HG02852 (cell line): ENCODE results near the gene ST3GAL4.

Experiments
- ATAC-seq: cut with Tn5 transposase; IDR thresholded peaks from one replicate; pipeline ENCODE4 v1.9.1; 2021; ENCODE audit warnings: mild to moderate bottlenecking, moderate library complexity; ENCODE audit not compliant: unreplicated experiment

The ST3GAL4 gene

GRCh38 chr11:126437731-126438130 is 82.2 kb downstream of the ST3GAL4 start:
- ATAC-seq = no peak

GRCh38 chr11:126438272-126438671 is 82.8 kb downstream of the ST3GAL4 start:
- ATAC-seq = no peak

- ATAC-seq = no peak
These were observed 83.2 kb downstream of the ST3GAL4 start for GRCh38 chr11:126438691-126439090.

GRCh38 chr11:126440276-126440675 is 84.8 kb downstream of the ST3GAL4 start:
- no peak for ATAC-seq

GRCh38 chr11:126440792-126441514 is 85.5 kb downstream of the ST3GAL4 start:
- ATAC-seq = peak; percentile 75

GRCh38 chr11:126443120-126443519 is 87.6 kb downstream of the ST3GAL4 start:
- no peak for ATAC-seq

- ATAC-seq = no peak
These were observed 88.6 kb downstream of the ST3GAL4 start for GRCh38 chr11:126444072-126444471.

GRCh38 chr11:126446581-126446980 is 91.1 kb downstream of the ST3GAL4 start:
- ATAC-seq = no peak

GRCh38 chr11:126450198-126450597 is 94.7 kb downstream of the ST3GAL4 start:
- ATAC-seq = no peak

- no peak for ATAC-seq
These were observed 95.3 kb downstream of the ST3GAL4 start for GRCh38 chr11:126450806-126451205.

GRCh38 chr11:126451211-126451802 is 95.8 kb downstream of the ST3GAL4 start:
- no peak for ATAC-seq

GRCh38 chr11:126452241-126453101 is 97.0 kb downstream of the ST3GAL4 start:
- ATAC-seq = no peak

GRCh38 chr11:126456089-126456488 is 100.6 kb downstream of the ST3GAL4 start:
- ATAC-seq = no peak

- no peak for ATAC-seq
These were observed 101.5 kb downstream of the ST3GAL4 start for GRCh38 chr11:126456783-126457542.

- no peak for ATAC-seq
These were observed 102.3 kb downstream of the ST3GAL4 start for GRCh38 chr11:126457817-126458216.

- no peak for ATAC-seq
These were observed 104.3 kb downstream of the ST3GAL4 start for GRCh38 chr11:126459691-126460281.

GRCh38 chr11:126460417-126461095 is 105.1 kb downstream of the ST3GAL4 start:
- ATAC-seq = no peak

GRCh38 chr11:126461096-126461440 is 105.6 kb downstream of the ST3GAL4 start:
- no peak for ATAC-seq

- ATAC-seq = no peak
These were observed 106.5 kb downstream of the ST3GAL4 start for GRCh38 chr11:126461996-126462395.

GRCh38 chr11:126462422-126462821 is 106.9 kb downstream of the ST3GAL4 start:
- no peak for ATAC-seq
